IMR-90 (cell line): Measurements from ENCODE around the gene PRKD3. TPM values are rescaled to one million over a fixed set of nuclear protein-coding genes. Genes with fewer than 3 reads are reported as not detected.

Experiments used
- ATAC-seq: fragments of 200-7000 bp; cut with Tn5 transposase; 2 replicates; pipeline ENCODE4 v1.9.1; 2020; ENCODE audit warnings: low read depth, mild to moderate bottlenecking, moderate library complexity
- BruUV-seq: library from RNA; stranded (reverse); fragments of 400-500 nt; replicated peaks from 2 replicates; lab custom pipeline; 2021; lab: Mats Ljungman, UMichigan
- CTCF ChIA-PET: fragments of 300-600 bp; formaldehyde crosslinking; extraction: SDS; loops from one replicate; lab custom pipeline; 2021; ENCODE audit warnings: antibody characterized with exemption; lab: Yijun Ruan, JAX
- POLR2A ChIA-PET: fragments of 300-600 bp; sonication (Branson Sonifier 250); formaldehyde crosslinking; loops from one replicate; lab custom pipeline; 2022; ENCODE audit warnings: antibody characterized with exemption; ENCODE audit not compliant: unreplicated experiment; lab: Charles Lee
- DNase-seq: peaks from one replicate; pipeline ENCODE4 v3.0.0; 2013
- H2AFZ ChIP-seq: replicated peaks from 2 replicates; pipeline ENCODE3; 2013; ENCODE audit warnings: low read length, mild to moderate bottlenecking; ENCODE audit not compliant: poor library complexity
- H2AK5ac ChIP-seq: 2 replicates; pipeline ENCODE4 v1.6.1; 2013; ENCODE audit warnings: low read depth, low read length, inconsistent platforms
- H2AK9ac ChIP-seq: replicated peaks from 2 replicates; pipeline ENCODE3; 2013; ENCODE audit warnings: mild to moderate bottlenecking, low read depth, low read length, moderate library complexity; ENCODE audit not compliant: poor library complexity
- H2BK120ac ChIP-seq: 2 replicates; pipeline ENCODE4 v1.6.1; 2013; ENCODE audit warnings: low read depth, low read length, inconsistent platforms
- H2BK15ac ChIP-seq: 3 replicates; pipeline ENCODE4 v1.6.1; 2013; ENCODE audit warnings: low read depth, low read length, inconsistent platforms
- H2BK20ac ChIP-seq: 2 replicates; pipeline ENCODE4 v1.6.1; 2013; ENCODE audit warnings: low read depth, mild to moderate bottlenecking, inconsistent platforms, low read length, moderate library complexity
- H2BK5ac ChIP-seq: 2 replicates; pipeline ENCODE4 v1.6.1; 2013; ENCODE audit warnings: mild to moderate bottlenecking, low read depth, low read length, inconsistent platforms; ENCODE audit not compliant: poor library complexity, severe bottlenecking
- H3K14ac ChIP-seq: replicated peaks from 2 replicates; pipeline ENCODE4 v1.6.1; 2013; ENCODE audit warnings: low read depth, low read length, inconsistent platforms
- H3K18ac ChIP-seq: 2 replicates; pipeline ENCODE4 v1.6.1; 2013; ENCODE audit warnings: low read depth, low read length, control low read depth
- H3K23ac ChIP-seq: 2 replicates; pipeline ENCODE4 v1.6.1; 2013; ENCODE audit warnings: low read depth, low read length, inconsistent platforms
- H3K27ac ChIP-seq: 2 replicates; pipeline ENCODE4 v1.5.1; 2013; ENCODE audit warnings: mild to moderate bottlenecking, control low read depth, low read length; ENCODE audit not compliant: insufficient read depth
- H3K27me3 ChIP-seq: 2 replicates; pipeline ENCODE4 v1.6.1; 2013; ENCODE audit warnings: low read length; ENCODE audit not compliant: control insufficient read depth, insufficient read depth
- H3K36me3 ChIP-seq: 2 replicates; pipeline ENCODE4 v1.6.1; 2013; ENCODE audit warnings: low read length, mixed read lengths; ENCODE audit not compliant: control insufficient read depth, insufficient read depth
- H3K4ac ChIP-seq: 2 replicates; pipeline ENCODE4 v1.6.1; 2013; ENCODE audit warnings: low read depth, low read length, inconsistent platforms
- H3K4me1 ChIP-seq: 2 replicates; pipeline ENCODE4 v1.6.1; 2013; ENCODE audit warnings: low read length, mixed read lengths; ENCODE audit not compliant: control insufficient read depth, insufficient read depth
- H3K4me2 ChIP-seq: 2 replicates; pipeline ENCODE4 v1.6.1; 2013; ENCODE audit warnings: low read depth, mild to moderate bottlenecking, control low read depth, low read length, moderate library complexity
- H3K4me3 ChIP-seq: 2 replicates; pipeline ENCODE4 v1.5.1; 2013; ENCODE audit warnings: low read depth, mild to moderate bottlenecking, control low read depth, low read length, moderate library complexity; ENCODE audit not compliant: insufficient read depth
- H3K56ac ChIP-seq: 2 replicates; pipeline ENCODE4 v1.6.1; 2013; ENCODE audit warnings: low read length, inconsistent platforms; ENCODE audit not compliant: insufficient read depth; ENCODE audit errors: extremely low read depth
- H3K79me1 ChIP-seq, 2 experiments: 2 replicates each; pipeline ENCODE4 v1.6.1; 2013; ENCODE audit warnings: low read length in 2 of 2, inconsistent platforms in 1 of 2, low read depth in 1 of 2
- H3K9ac ChIP-seq: 2 replicates; pipeline ENCODE4 v1.6.1; 2013; ENCODE audit warnings: low read depth, low read length, control low read depth
- H3K9me1 ChIP-seq: 2 replicates; pipeline ENCODE4 v1.6.1; 2013; ENCODE audit warnings: low read length, inconsistent platforms; ENCODE audit not compliant: insufficient read depth
- H3K9me3 ChIP-seq: 2 replicates; pipeline ENCODE4 v1.6.1; 2013; ENCODE audit warnings: low read length; ENCODE audit not compliant: control insufficient read depth, insufficient read depth
- H4K20me1 ChIP-seq: 2 replicates; pipeline ENCODE4 v1.6.1; 2013; ENCODE audit warnings: low read length, inconsistent platforms; ENCODE audit not compliant: insufficient read depth
- H4K5ac ChIP-seq: 2 replicates; pipeline ENCODE4 v1.6.1; 2013; ENCODE audit warnings: mild to moderate bottlenecking, low read depth, low read length, control low read depth
- H4K8ac ChIP-seq, 2 experiments: 2 replicates each; pipeline ENCODE4 v1.6.1; 2013; ENCODE audit warnings: low read depth in 2 of 2, low read length in 2 of 2, control low read depth in 1 of 2, inconsistent platforms in 1 of 2
- H4K91ac ChIP-seq: 2 replicates; pipeline ENCODE4 v1.6.1; 2013; ENCODE audit warnings: low read depth, low read length, inconsistent platforms; ENCODE audit not compliant: insufficient read depth
- BHLHE40 ChIP-seq: fragments of 150-350 bp; IDR thresholded peaks from 2 replicates; pipeline ENCODE4 v1.6.1; 2016; ENCODE audit warnings: mild to moderate bottlenecking, low read depth, low read length
- CEBPB ChIP-seq: IDR thresholded peaks from 2 replicates; pipeline ENCODE4 v1.6.1; 2012; ENCODE audit warnings: low read depth, low read length, improper control_type of control experiment
- CHD1 ChIP-seq: IDR thresholded peaks from 2 replicates; pipeline ENCODE4 v1.6.1; 2012; ENCODE audit warnings: low read depth, low read length, improper control_type of control experiment
- FOS ChIP-seq: fragments of 150-350 bp; IDR thresholded peaks from 2 replicates; pipeline ENCODE4 v1.6.1; 2016; ENCODE audit warnings: low read depth, low read length
- MAFK ChIP-seq: IDR thresholded peaks from 2 replicates; pipeline ENCODE4 v1.6.1; 2012; ENCODE audit warnings: low read depth, low read length, improper control_type of control experiment
- MAZ ChIP-seq: IDR thresholded peaks from 2 replicates; pipeline ENCODE4 v1.6.1; 2012; ENCODE audit warnings: low read depth, mild to moderate bottlenecking, low read length, improper control_type of control experiment, moderate library complexity, borderline replicate concordance
- MXI1 ChIP-seq: IDR thresholded peaks from 2 replicates; pipeline ENCODE4 v1.6.1; 2012; ENCODE audit warnings: low read depth, mild to moderate bottlenecking, low read length, moderate library complexity, borderline replicate concordance
- NFE2L2 ChIP-seq: fragments of 150-350 bp; IDR thresholded peaks from 2 replicates; pipeline ENCODE4 v1.6.1; 2016; ENCODE audit warnings: low read depth, mild to moderate bottlenecking, low read length
- POLR2A ChIP-seq: IDR thresholded peaks from 2 replicates; pipeline ENCODE4 v1.6.1; 2012; ENCODE audit warnings: mild to moderate bottlenecking, low read depth, low read length
- RAD21 ChIP-seq: IDR thresholded peaks from 2 replicates; pipeline ENCODE4 v1.6.1; 2012; ENCODE audit warnings: low read length, improper control_type of control experiment
- RCOR1 ChIP-seq: IDR thresholded peaks from 2 replicates; pipeline ENCODE4 v1.6.1; 2012; ENCODE audit warnings: mild to moderate bottlenecking, low read length, improper control_type of control experiment; ENCODE audit not compliant: insufficient replicate concordance
- SMC3 ChIP-seq: fragments of 150-350 bp; IDR thresholded peaks from 2 replicates; pipeline ENCODE4 v1.6.1; 2016; ENCODE audit warnings: low read depth, mild to moderate bottlenecking, antibody characterized with exemption, low read length, moderate library complexity
- WGBS, 2 experiments: methylation state at CpG; one replicate each; pipeline versions ENCODE4 v1.1.5 to v1.1.7; 2013; ENCODE audit warnings: missing lambda C conversion rate in 2 of 2; ENCODE audit not compliant: insufficient read length in 1 of 2; ENCODE audit errors: extremely low coverage in 2 of 2; 5-methylcytosine and 5-hydroxymethylcytosine counted together
- dilution Hi-C: fragments of 300-500 bp; cut with HindIII; formaldehyde crosslinking; loops from one replicate; pipeline ENCODE4 v1.14.3; 2018; ENCODE audit warnings: low sequenced_read_pairs; ENCODE audit not compliant: unreplicated experiment
- in situ Hi-C: fragments of 300-500 bp; cut with MboI; formaldehyde crosslinking; loops from 3 replicates; pipeline ENCODE4 v1.14.3; 2019; ENCODE audit warnings: low sequenced_read_pairs, inconsistent platforms, mixed read lengths
- intact Hi-C: fragments of 100-400 bp; cut with micrococcal nuclease; formaldehyde crosslinking; loops from 2 replicates; pipeline ENCODE4 v1.10.0; 2022
- polyA plus RNA-seq, 3 experiments: library from polyadenylated mRNA; depleted of rRNA; stranded (reverse); fragments of >200 nt; gene quantifications; 2 replicates each; pipeline ENCODE4 v1.2.3, GENCODE V29; 2012; ENCODE audit warnings: low replicate concordance in 1 of 3
- total RNA-seq: library from RNA; depleted of rRNA; stranded (reverse); fragments of >200 nt; gene quantifications from 2 replicates; pipeline ENCODE4 v1.2.3, GENCODE V29; 2012
- TF ChIP-seq, protein P1 (sequence below): fragments of 150-350 bp; IDR thresholded peaks from 2 replicates; pipeline ENCODE4 v1.6.1; 2017; ENCODE audit warnings: mild to moderate bottlenecking, antibody characterized with exemption, low read length, low read depth
- TF ChIP-seq, protein P2 (sequence below): conservative IDR thresholded peaks from 2 replicates; pipeline ENCODE4 v1.5.1; 2012; ENCODE audit warnings: mild to moderate bottlenecking, low read depth, low read length, improper control_type of control experiment
- TF ChIP-seq, protein P3 (sequence below): fragments of 150-350 bp; IDR thresholded peaks from 2 replicates; pipeline ENCODE4 v1.6.1; 2016; ENCODE audit warnings: low read depth, mild to moderate bottlenecking, low read length, moderate library complexity, borderline replicate concordance

The PRKD3 gene
- total and polyA plus RNA-seq, 2 of the 4 experiments (the other 2 are of a cell fraction): 15.8 to 46.4 TPM

DNA sequence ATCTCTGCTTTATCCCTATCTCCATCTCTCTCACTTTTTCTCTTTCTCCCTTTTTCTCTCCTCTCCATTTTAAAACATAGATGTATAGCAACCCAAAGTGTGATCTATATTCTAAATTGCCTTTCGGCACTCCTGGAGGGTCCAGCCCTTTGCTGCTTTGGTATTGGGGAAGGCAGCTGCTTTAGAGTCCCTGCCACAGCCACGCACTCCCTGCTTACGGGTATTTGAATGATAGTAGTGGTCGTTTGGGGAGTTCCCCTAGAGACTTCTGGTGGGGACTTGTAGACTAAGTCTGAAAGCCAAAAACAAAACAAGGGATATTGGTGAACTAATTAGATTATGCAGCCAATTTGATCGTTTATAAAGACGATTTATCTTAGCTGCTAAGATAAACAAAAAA lies 31.7 kb upstream of the PRKD3 start:
- H3K23ac ChIP-seq: no peak overlapping the region
- POLR2A ChIA-PET: no interaction called here
- no peak overlapping the region for H2BK5ac ChIP-seq
- no peaks in the 10 kb centered on the region for H3K9me1 ChIP-seq
- intact Hi-C loops: no loop called here
- no peak overlapping the region for H4K5ac ChIP-seq
- H2AK9ac ChIP-seq: no peak overlapping the region
- no peaks in the 10 kb centered on the region for H3K36me3 ChIP-seq
- H2BK15ac ChIP-seq: no peak overlapping the region
- no peaks in the 10 kb centered on the region for H3K4me1 ChIP-seq
- H3K9me3 ChIP-seq: no peaks in the 10 kb centered on the region
- H4K91ac ChIP-seq: no peak overlapping the region
- H3K14ac ChIP-seq: no peak overlapping the region
- no peak overlapping the region for H3K18ac ChIP-seq
- H3K27ac ChIP-seq: no peak overlapping the region
- no peak overlapping the region for H3K9ac ChIP-seq
- ATAC-seq (no peak), DNase-seq (no peak)
- H2BK120ac ChIP-seq: no peak overlapping the region
- no peak overlapping the region for H2AK5ac ChIP-seq
- no peak overlapping the region for H3K4me2 ChIP-seq
- in situ Hi-C loops: no loop called here
- H3K56ac ChIP-seq: no peak overlapping the region
- no peak overlapping the region for H4K8ac ChIP-seq
- no peaks in the 10 kb centered on the region for H3K79me1 ChIP-seq
- CTCF ChIA-PET: no interaction called here
- no peak overlapping the region for H3K4ac ChIP-seq
- H3K27me3 ChIP-seq: peaks cover 16% of the 10 kb centered on the region
- dilution Hi-C loops: no loop called here
- WGBS, 2 experiments: no CpG with 5 or more reads among the region's 6 CpGs
- H3K4me3 ChIP-seq: no peak overlapping the region
- no TSS peak for BruUV-seq
- no peaks in the 10 kb centered on the region for H4K20me1 ChIP-seq
- H2BK20ac ChIP-seq: no peak overlapping the region
- no peak overlapping the region for H2AFZ ChIP-seq
- TF ChIP-seq, protein P1, sequence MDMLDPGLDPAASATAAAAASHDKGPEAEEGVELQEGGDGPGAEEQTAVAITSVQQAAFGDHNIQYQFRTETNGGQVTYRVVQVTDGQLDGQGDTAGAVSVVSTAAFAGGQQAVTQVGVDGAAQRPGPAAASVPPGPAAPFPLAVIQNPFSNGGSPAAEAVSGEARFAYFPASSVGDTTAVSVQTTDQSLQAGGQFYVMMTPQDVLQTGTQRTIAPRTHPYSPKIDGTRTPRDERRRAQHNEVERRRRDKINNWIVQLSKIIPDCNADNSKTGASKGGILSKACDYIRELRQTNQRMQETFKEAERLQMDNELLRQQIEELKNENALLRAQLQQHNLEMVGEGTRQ: no peak
- TF ChIP-seq, protein P2, sequence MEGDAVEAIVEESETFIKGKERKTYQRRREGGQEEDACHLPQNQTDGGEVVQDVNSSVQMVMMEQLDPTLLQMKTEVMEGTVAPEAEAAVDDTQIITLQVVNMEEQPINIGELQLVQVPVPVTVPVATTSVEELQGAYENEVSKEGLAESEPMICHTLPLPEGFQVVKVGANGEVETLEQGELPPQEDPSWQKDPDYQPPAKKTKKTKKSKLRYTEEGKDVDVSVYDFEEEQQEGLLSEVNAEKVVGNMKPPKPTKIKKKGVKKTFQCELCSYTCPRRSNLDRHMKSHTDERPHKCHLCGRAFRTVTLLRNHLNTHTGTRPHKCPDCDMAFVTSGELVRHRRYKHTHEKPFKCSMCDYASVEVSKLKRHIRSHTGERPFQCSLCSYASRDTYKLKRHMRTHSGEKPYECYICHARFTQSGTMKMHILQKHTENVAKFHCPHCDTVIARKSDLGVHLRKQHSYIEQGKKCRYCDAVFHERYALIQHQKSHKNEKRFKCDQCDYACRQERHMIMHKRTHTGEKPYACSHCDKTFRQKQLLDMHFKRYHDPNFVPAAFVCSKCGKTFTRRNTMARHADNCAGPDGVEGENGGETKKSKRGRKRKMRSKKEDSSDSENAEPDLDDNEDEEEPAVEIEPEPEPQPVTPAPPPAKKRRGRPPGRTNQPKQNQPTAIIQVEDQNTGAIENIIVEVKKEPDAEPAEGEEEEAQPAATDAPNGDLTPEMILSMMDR: no peak
- no peak for TF ChIP-seq CHD1
- no peak for TF ChIP-seq RCOR1
- no peak for TF ChIP-seq NFE2L2
- TF ChIP-seq BHLHE40: no peak
- no peak for TF ChIP-seq SMC3
- no peak for TF ChIP-seq MXI1
- no peak for TF ChIP-seq FOS
- TF ChIP-seq CEBPB: no peak
- TF ChIP-seq MAZ: no peak
- no peak for TF ChIP-seq POLR2A
- TF ChIP-seq MAFK: no peak
- TF ChIP-seq, protein P3, sequence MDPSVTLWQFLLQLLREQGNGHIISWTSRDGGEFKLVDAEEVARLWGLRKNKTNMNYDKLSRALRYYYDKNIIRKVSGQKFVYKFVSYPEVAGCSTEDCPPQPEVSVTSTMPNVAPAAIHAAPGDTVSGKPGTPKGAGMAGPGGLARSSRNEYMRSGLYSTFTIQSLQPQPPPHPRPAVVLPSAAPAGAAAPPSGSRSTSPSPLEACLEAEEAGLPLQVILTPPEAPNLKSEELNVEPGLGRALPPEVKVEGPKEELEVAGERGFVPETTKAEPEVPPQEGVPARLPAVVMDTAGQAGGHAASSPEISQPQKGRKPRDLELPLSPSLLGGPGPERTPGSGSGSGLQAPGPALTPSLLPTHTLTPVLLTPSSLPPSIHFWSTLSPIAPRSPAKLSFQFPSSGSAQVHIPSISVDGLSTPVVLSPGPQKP: no peak
- no peak for TF ChIP-seq RAD21
